ENCODE results near the gene ADGRV1. TPM values are rescaled to one million over a fixed set of nuclear protein-coding genes. Genes with fewer than 3 reads are reported as not detected.

ADGRV1 gene
- total and polyA plus RNA-seq, 12 donors: 129 to 2,577 (median 695) TPM

DNA sequence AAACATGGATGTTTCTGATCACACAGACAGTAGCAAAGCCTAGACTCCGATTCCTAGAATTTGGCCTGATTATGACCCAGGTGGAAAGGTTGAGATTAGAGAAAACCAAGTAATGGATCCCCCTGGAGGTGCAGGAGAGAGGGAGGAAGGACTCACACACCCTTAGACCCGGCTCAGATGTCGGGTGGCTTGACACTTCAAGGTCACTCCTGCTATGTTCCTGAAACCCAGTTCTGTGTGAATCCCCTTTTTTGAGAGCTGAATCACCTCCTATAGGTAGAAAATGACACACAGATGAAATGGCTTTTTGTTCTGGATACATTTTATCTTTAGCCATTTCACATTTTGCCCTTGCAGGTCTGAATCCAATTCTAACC is 631.7 kb downstream of the ADGRV1 start:
- H3K4me3 ChIP-seq: peak overlapping the region in 1 of 4 donors; percentile 34
- DNase-seq: peak in 1 of 7 donors; percentile 24
- no peaks in the 10 kb centered on the region for H3K36me3 ChIP-seq (replicated peaks in 1 of 2)
- intact Hi-C loops (cut with DNase I): no loop called here
- H3K27ac ChIP-seq: peak overlapping the region; percentile 53 to 91 (median 78)
- TF ChIP-seq, protein P1, sequence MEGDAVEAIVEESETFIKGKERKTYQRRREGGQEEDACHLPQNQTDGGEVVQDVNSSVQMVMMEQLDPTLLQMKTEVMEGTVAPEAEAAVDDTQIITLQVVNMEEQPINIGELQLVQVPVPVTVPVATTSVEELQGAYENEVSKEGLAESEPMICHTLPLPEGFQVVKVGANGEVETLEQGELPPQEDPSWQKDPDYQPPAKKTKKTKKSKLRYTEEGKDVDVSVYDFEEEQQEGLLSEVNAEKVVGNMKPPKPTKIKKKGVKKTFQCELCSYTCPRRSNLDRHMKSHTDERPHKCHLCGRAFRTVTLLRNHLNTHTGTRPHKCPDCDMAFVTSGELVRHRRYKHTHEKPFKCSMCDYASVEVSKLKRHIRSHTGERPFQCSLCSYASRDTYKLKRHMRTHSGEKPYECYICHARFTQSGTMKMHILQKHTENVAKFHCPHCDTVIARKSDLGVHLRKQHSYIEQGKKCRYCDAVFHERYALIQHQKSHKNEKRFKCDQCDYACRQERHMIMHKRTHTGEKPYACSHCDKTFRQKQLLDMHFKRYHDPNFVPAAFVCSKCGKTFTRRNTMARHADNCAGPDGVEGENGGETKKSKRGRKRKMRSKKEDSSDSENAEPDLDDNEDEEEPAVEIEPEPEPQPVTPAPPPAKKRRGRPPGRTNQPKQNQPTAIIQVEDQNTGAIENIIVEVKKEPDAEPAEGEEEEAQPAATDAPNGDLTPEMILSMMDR (IDR thresholded peaks at IDR 0.05): no peak
- no peak for TF ChIP-seq POLR2A (IDR thresholded peaks at IDR 0.05)
- H3K9me3 ChIP-seq (replicated peaks in 1 of 3): no peaks in the 10 kb centered on the region
- 30 to 64% (median 32%) methylated on average over 3 of the region's 3 CpGs for WGBS, 4 donors
- peaks cover 9 to 27% of the 10 kb centered on the region in 2 donors for H3K4me1 ChIP-seq (replicated peaks in 1 of 2)
- no peaks in the 10 kb centered on the region for H3K27me3 ChIP-seq

DNA sequence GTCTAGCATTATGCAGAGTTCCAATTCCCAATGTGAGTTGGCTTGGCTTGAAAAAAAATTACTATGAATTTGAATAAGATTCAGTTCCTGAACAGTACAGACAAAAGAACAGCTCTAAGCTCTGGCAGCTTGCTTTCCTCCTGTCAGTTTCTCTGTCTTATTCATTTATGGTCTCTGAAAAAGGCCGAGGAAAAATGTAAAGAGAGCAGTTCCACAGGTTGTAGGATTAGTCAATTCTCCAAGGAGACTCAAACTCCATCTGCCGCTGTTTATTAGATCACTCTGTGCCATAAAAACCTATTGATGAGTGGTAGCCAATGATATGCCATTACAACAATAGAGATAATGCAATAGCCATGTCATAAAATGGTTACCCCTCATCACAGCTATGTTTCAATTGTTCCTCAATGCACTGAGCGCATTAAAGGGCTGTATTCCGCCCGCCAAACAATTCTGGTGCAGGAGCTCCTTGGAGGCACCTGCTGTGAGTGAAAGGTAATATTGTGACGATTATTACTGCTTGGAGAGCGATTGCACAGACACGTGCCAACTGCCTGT is 636.3 kb downstream of the ADGRV1 start:
- H3K4me1 ChIP-seq (replicated peaks in 1 of 2): peaks cover 9 to 13% of the 10 kb centered on the region in 2 donors
- H3K4me3 ChIP-seq: no peak overlapping the region
- intact Hi-C loops (cut with DNase I): no loop called here
- no peak overlapping the region for H3K27ac ChIP-seq
- no peak for DNase-seq
- TF ChIP-seq POLR2A (IDR thresholded peaks at IDR 0.05): no peak
- TF ChIP-seq, protein P1 (IDR thresholded peaks at IDR 0.05): no peak
- 92 to 95% (median 94%) methylated on average over 8 of the region's 8 CpGs for WGBS, 4 donors
- H3K27me3 ChIP-seq: no peaks in the 10 kb centered on the region
- no peaks in the 10 kb centered on the region for H3K36me3 ChIP-seq (replicated peaks in 1 of 2)
- H3K9me3 ChIP-seq (replicated peaks in 1 of 3): no peaks in the 10 kb centered on the region

DNA sequence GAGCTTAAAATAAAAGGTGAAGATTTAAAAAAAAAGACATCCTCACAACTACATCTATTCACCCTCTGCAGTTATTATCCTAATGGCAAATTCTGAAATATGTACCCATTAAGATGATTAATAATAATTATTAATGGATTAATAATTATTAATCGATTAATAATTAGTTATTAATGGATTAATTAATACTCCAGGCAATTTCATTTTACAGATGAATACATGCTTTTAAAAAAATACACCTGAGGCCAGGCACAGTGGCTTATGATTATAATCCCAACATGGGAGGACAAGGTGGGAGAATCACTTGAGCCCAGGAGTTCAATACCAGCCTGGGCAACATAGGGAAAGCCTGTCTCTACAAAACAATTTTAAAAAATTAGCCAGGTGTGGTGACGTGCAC is 642.1 kb downstream of the ADGRV1 start:
- no peak overlapping the region for H3K4me3 ChIP-seq
- H3K27me3 ChIP-seq: no peaks in the 10 kb centered on the region
- TF ChIP-seq, protein P1 (IDR thresholded peaks at IDR 0.05): no peak
- TF ChIP-seq POLR2A (IDR thresholded peaks at IDR 0.05): no peak
- intact Hi-C loops (cut with DNase I): no loop called here
- DNase-seq: no peak
- WGBS, 4 donors: 87 to 97% (median 90%) methylated on average over 2 of the region's 2 CpGs
- no peaks in the 10 kb centered on the region for H3K4me1 ChIP-seq (replicated peaks in 1 of 2)
- H3K9me3 ChIP-seq (replicated peaks in 1 of 3): no peaks in the 10 kb centered on the region
- no peak overlapping the region for H3K27ac ChIP-seq
- no peaks in the 10 kb centered on the region for H3K36me3 ChIP-seq (replicated peaks in 1 of 2)

DNA sequence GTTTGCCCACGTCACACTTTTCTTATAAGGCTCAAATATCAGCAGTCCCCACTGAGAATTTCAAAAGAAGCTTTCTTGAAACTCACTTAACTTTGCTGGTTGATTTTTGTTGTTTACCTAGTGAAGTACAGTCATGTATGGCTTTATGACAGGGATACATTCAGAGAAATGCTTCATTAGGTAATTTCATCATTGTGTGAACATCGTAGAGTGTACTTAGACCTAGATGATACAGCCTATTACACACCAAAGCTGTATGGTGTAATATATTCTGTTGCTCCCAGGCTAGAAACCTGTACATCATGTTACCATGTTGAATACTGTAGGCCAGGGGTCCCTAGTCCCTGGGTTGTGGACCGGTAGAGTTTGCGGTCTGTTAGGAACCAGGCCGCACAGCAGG is 647.5 kb downstream of the ADGRV1 start:
- H3K36me3 ChIP-seq (replicated peaks in 1 of 2): no peaks in the 10 kb centered on the region
- H3K9me3 ChIP-seq (replicated peaks in 1 of 3): no peaks in the 10 kb centered on the region
- no peak overlapping the region for H3K27ac ChIP-seq
- WGBS, 4 donors: 93 to 100% (median 95%) methylated on average over 4 to 5 of the region's 5 CpGs
- TF ChIP-seq, protein P1 (IDR thresholded peaks at IDR 0.05): no peak
- TF ChIP-seq POLR2A (IDR thresholded peaks at IDR 0.05): no peak
- intact Hi-C loops (cut with DNase I): no loop called here
- no peak for DNase-seq
- H3K27me3 ChIP-seq: no peaks in the 10 kb centered on the region
- no peaks in the 10 kb centered on the region for H3K4me1 ChIP-seq (replicated peaks in 1 of 2)
- no peak overlapping the region for H3K4me3 ChIP-seq
